Lung (tissue), 12 donors: ENCODE data around the gene SPATA9. TPM values are rescaled to one million over a fixed set of nuclear protein-coding genes. Genes with fewer than 3 reads are reported as not detected.

Experiments
- ATAC-seq: fragments of 200-7000 bp; cut with Tn5 transposase; one replicate; pipeline ENCODE4 v1.9.1; 2020; ENCODE audit warnings: moderate number of reproducible peaks; ENCODE audit not compliant: insufficient read depth, low FRiP score
- DNase-seq, 3 donors: peaks; one replicate each; pipeline ENCODE4 v3.0.0-alpha.2; 2013 to 2017
- H3K27ac ChIP-seq, 2 donors: one replicate each; pipeline ENCODE4 v1.5.1; 2013; ENCODE audit warnings: mild to moderate bottlenecking in 2 of 2, moderate library complexity in 2 of 2, control low read depth in 1 of 2, inconsistent platforms in 1 of 2, low read depth in 1 of 2, low read length in 1 of 2
- H3K27me3 ChIP-seq, 3 donors: one replicate each; pipeline ENCODE4 v1.5.1; 2013; ENCODE audit warnings: low read length in 2 of 3; ENCODE audit not compliant: control insufficient read depth in 3 of 3, insufficient read depth in 3 of 3
- H3K36me3 ChIP-seq, 4 donors: one replicate each; pipeline ENCODE4 v1.5.1; 2013; ENCODE audit warnings: low read length in 4 of 4, mild to moderate bottlenecking in 1 of 4, moderate library complexity in 1 of 4; ENCODE audit not compliant: control insufficient read depth in 4 of 4, insufficient read depth in 4 of 4
- H3K4me1 ChIP-seq, 5 donors: one replicate each; pipeline ENCODE4 v1.5.1; 2013; ENCODE audit warnings: low read length in 5 of 5, mild to moderate bottlenecking in 2 of 5, moderate library complexity in 1 of 5; ENCODE audit not compliant: control insufficient read depth in 5 of 5, insufficient read depth in 5 of 5
- H3K4me3 ChIP-seq: one replicate; pipeline ENCODE4 v1.5.1; 2013; ENCODE audit warnings: mild to moderate bottlenecking, control low read depth, moderate library complexity
- H3K9ac ChIP-seq, 2 donors: one replicate each; pipeline ENCODE4 v1.5.1; 2013; ENCODE audit warnings: low read length in 2 of 2, control low read depth in 1 of 2; ENCODE audit not compliant: insufficient read depth in 1 of 2
- H3K9me3 ChIP-seq, 4 donors: one replicate each; pipeline ENCODE4 v1.5.1; 2013; ENCODE audit warnings: low read length in 3 of 4, mild to moderate bottlenecking in 1 of 4, moderate library complexity in 1 of 4; ENCODE audit not compliant: control insufficient read depth in 4 of 4, insufficient read depth in 3 of 4
- WGBS, 2 donors: extraction: QIAGEN DNeasy Blood & Tissue Kit; methylation state at CpG; one replicate each; pipeline ENCODE4 v1.1.7; 2013; 5-methylcytosine and 5-hydroxymethylcytosine counted together
- polyA plus RNA-seq, 2 donors: library from polyadenylated mRNA; stranded (reverse); fragments of 200-250 nt; gene quantifications; one replicate each; pipeline ENCODE4 v1.2.1, GENCODE V29; 2013
- total RNA-seq, 2 donors: library from RNA; depleted of rRNA in 1 of 2; stranded (reverse); fragments of >200 nt in 1 of 2; gene quantifications; one replicate each; pipeline ENCODE4 v1.2.1, GENCODE V29; 2014 to 2021
- TF ChIP-seq, protein P1 (sequence below): IDR thresholded peaks from 2 replicates; pipeline ENCODE4 v1.5.1; 2012; ENCODE audit warnings: mild to moderate bottlenecking; ENCODE audit errors: control extremely low read depth, extremely low read depth
- donor health status: control.
- donor health status: control.
- donor health status: Bipolar disorder and iron deficiency.
- donor health status: healthy.
- donor health status: DM: yes; HTN: yes; CAD: no.

The SPATA9 gene
- total and polyA plus RNA-seq, 4 donors, result 0.31 to 0.77 (median 0.40) TPM; not detected in 1

DNA sequence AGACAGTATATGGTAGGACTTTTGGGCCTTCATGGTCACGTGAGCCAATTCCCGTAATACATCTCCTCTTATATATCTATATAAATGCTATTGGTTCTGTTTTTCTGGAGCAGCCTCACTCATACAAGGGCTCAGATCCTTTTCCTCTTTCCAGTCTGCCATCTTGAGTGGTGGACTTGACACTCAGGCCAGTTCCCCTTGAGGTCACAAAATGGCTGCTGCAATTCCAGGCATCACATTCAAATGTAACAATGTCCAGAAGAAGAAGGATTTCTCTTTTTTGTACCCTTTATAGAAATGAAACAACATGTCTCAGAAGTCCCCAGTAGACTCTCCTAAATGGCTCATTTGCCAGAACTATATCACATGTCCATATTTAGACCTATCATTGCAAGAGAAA, 58.4 kb downstream of the SPATA9 start:
- Histone ChIP-seq H3K4me3 (no peak overlapping the region), H3K36me3 (no peaks in the 10 kb centered on the region), H3K4me1 (peaks cover 0 to 17% (median 5%) of the 10 kb centered on the region in 5 donors), H3K9ac (no peak overlapping the region), H3K27me3 (peaks cover 0 to 25% (median 23%) of the 10 kb centered on the region in 3 donors), H3K9me3 (no peaks in the 10 kb centered on the region), H3K27ac (no peak overlapping the region)
- 98 to 100% methylated on average over 2 of the region's 2 CpGs for WGBS, 2 donors
- no peak for DNase-seq
- TF ChIP-seq, protein P1, sequence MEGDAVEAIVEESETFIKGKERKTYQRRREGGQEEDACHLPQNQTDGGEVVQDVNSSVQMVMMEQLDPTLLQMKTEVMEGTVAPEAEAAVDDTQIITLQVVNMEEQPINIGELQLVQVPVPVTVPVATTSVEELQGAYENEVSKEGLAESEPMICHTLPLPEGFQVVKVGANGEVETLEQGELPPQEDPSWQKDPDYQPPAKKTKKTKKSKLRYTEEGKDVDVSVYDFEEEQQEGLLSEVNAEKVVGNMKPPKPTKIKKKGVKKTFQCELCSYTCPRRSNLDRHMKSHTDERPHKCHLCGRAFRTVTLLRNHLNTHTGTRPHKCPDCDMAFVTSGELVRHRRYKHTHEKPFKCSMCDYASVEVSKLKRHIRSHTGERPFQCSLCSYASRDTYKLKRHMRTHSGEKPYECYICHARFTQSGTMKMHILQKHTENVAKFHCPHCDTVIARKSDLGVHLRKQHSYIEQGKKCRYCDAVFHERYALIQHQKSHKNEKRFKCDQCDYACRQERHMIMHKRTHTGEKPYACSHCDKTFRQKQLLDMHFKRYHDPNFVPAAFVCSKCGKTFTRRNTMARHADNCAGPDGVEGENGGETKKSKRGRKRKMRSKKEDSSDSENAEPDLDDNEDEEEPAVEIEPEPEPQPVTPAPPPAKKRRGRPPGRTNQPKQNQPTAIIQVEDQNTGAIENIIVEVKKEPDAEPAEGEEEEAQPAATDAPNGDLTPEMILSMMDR, result no peak
- ATAC-seq, result no peak

DNA sequence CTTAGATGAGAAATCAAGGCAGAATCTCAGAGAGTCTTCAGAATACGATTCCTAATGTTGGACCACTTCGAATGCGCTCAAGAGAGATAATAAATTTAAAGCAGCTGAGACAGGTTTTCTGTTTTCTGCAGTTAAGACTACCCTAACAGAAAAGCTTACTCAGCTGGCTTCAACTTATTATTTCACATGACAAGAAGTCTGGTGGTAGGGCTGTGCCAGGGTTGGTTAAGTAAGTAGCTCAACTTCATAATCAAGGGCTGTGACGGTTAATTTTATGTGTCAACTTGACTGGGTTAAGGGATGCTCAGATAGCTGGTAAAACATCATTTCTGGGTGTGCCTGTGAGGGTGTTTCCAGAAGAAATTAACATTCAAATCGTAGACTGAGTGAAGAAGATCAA, 59.1 kb downstream of the SPATA9 start:
- no peaks in the 10 kb centered on the region for H3K36me3 ChIP-seq

DNA sequence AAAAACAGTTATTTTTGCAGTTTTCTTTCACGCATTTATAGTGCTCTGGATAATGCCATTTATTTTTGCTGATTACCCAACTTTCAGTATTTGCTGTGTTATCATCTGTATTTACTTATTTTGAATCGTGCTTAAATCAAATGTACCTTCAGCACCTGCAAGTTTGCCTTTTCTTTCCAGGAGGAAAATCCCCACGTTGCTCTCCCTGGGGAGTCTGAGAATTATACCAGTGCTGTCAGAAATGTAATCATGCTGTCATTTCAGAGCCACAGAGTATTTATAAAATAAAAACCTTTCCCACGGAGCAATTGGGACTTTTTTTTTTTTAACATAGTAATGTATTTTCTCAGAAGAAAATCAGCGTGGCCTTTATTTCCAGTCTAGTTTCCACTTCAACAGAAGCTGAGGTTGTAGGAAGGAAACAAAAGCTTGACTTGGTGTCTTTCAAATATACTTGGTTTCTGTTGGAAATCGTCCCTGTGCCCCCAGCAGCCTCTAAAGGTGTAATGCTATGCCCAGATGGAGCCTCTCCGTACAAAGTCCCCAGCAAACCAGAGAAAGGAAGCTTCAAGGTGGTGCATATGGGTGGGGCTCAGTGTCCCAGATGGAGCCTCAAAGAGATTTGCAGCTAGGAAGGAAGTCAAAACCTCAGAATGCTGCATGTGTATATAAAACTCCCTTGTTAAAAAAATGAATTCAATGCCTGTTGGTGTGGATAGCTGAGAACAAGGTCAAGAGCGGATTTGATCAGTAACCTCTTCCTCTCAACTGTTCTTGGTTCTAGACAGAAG, 60.8 kb downstream of the SPATA9 start:
- TF ChIP-seq, protein P1, result no peak
- ATAC-seq, result no peak
- no peak overlapping the region for H3K9ac ChIP-seq
- H3K36me3 ChIP-seq, result no peaks in the 10 kb centered on the region
- DNase-seq, result peak in 1 of 3 donors; percentile 3
- H3K27me3 ChIP-seq, result peaks cover 0 to 38% (median 33%) of the 10 kb centered on the region in 3 donors
- peaks cover 0 to 17% (median 5%) of the 10 kb centered on the region in 5 donors for H3K4me1 ChIP-seq
- no peak overlapping the region for H3K27ac ChIP-seq
- 28 to 51% methylated on average over 8 of the region's 8 CpGs for WGBS, 2 donors
- H3K4me3 ChIP-seq, result no peak overlapping the region
- no peaks in the 10 kb centered on the region for H3K9me3 ChIP-seq

More for the DNA sequence above, 59.1 kb downstream of the SPATA9 start:
- Histone ChIP-seq H3K9me3 (no peaks in the 10 kb centered on the region), H3K27ac (no peak overlapping the region), H3K9ac (no peak overlapping the region), H3K4me1 (peaks cover 0 to 17% (median 5%) of the 10 kb centered on the region in 5 donors), H3K4me3 (no peak overlapping the region), H3K27me3 (peaks cover 0 to 32% (median 29%) of the 10 kb centered on the region in 3 donors)
- 97 to 98% methylated on average over 5 of the region's 5 CpGs for WGBS, 2 donors
- TF ChIP-seq, protein P1, result no peak
- DNase-seq (no peak), ATAC-seq (no peak)
